Ishikawa (cell line): ENCODE results near the gene PCBD2.

Source experiments
- CEBPB ChIP-seq: IDR thresholded peaks from 2 replicates; pipeline ENCODE4 v1.6.1; 2012
- CREB1 ChIP-seq: IDR thresholded peaks from 2 replicates; pipeline ENCODE4 v1.6.1; 2012; ENCODE audit warnings: low read depth
- EGR1 ChIP-seq: IDR thresholded peaks from 2 replicates; pipeline ENCODE4 v1.6.1; 2012
- EP300 ChIP-seq: IDR thresholded peaks from 2 replicates; pipeline ENCODE4 v1.6.1; 2012; ENCODE audit warnings: borderline replicate concordance
- FOXM1 ChIP-seq: IDR thresholded peaks from 2 replicates; pipeline ENCODE4 v1.6.1; 2012; ENCODE audit warnings: low read depth, borderline replicate concordance
- MAX ChIP-seq: IDR thresholded peaks from 2 replicates; pipeline ENCODE4 v1.6.1; 2012
- NFIC ChIP-seq: IDR thresholded peaks from 2 replicates; pipeline ENCODE4 v1.6.1; 2012
- RAD21 ChIP-seq: IDR thresholded peaks from 2 replicates; pipeline ENCODE4 v1.6.1; 2012; ENCODE audit warnings: low read depth
- REST ChIP-seq: IDR thresholded peaks from 2 replicates; pipeline ENCODE4 v1.6.1; 2012; ENCODE audit warnings: low read depth, mild to moderate bottlenecking
- TAF1 ChIP-seq: IDR thresholded peaks from 2 replicates; pipeline ENCODE4 v1.6.1; 2012; ENCODE audit warnings: low read depth, mild to moderate bottlenecking
- TCF12 ChIP-seq: IDR thresholded peaks from 2 replicates; pipeline ENCODE4 v1.6.1; 2012; ENCODE audit warnings: low read depth
- TEAD4 ChIP-seq: IDR thresholded peaks from 2 replicates; pipeline ENCODE4 v1.6.1; 2012
- USF1 ChIP-seq: IDR thresholded peaks from 2 replicates; pipeline ENCODE4 v1.6.1; 2012
- YY1 ChIP-seq: IDR thresholded peaks from 2 replicates; pipeline ENCODE4 v1.6.1; 2012; ENCODE audit warnings: low read depth
- ZBTB7A ChIP-seq: IDR thresholded peaks from 2 replicates; pipeline ENCODE4 v1.6.1; 2012; ENCODE audit warnings: low read depth

PCBD2 gene

DNA sequence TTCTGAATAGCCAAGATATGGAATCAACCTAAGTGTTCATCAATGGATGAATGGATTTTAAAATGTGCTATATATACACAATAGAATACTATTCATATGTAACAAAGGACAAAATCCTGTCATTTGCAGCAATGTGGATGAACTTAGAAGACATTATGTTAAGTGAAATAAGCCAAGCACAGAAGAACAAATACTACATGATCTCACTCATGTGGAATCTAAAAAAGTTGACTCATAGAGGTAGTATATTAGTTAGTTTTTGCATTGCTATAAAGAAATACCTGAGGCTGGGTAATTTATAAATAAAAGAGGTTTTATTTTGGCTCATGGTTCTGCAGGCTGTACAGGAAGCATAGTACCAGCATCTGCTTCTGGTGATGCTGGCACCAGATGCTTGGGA lies 70.9 kb downstream of the PCBD2 start:
- TF ChIP-seq FOXM1 (no peak), CREB1 (no peak), USF1 (no peak), EGR1 (no peak), EP300 (no peak), CEBPB (no peak), TAF1 (no peak), YY1 (no peak), RAD21 (no peak), NFIC (no peak)

GRCh38 chr5:134976841-134977240 lies 71.9 kb downstream of the PCBD2 start:
- TF ChIP-seq TCF12, result no peak
- TF ChIP-seq YY1, result no peak
- no peak for TF ChIP-seq TEAD4
- no peak for TF ChIP-seq EGR1
- TF ChIP-seq RAD21, result no peak
- TF ChIP-seq EP300, result no peak

- TF ChIP-seq TAF1 (no peak), TCF12 (no peak), NFIC (no peak), YY1 (no peak), CREB1 (no peak), RAD21 (no peak), REST (no peak), TEAD4 (no peak), MAX (no peak), USF1 (no peak), FOXM1 (no peak)
Observed at GRCh38 chr5:134979416-134979815, 74.5 kb downstream of the PCBD2 start.

GRCh38 chr5:134982230-134982629 lies 77.3 kb downstream of the PCBD2 start:
- no peak for TF ChIP-seq EP300
- TF ChIP-seq CEBPB, result no peak
- TF ChIP-seq EGR1, result no peak
- no peak for TF ChIP-seq MAX
- no peak for TF ChIP-seq TCF12
- TF ChIP-seq NFIC, result no peak
- no peak for TF ChIP-seq ZBTB7A
- no peak for TF ChIP-seq CREB1
- TF ChIP-seq FOXM1, result no peak
- no peak for TF ChIP-seq RAD21
- no peak for TF ChIP-seq USF1
- no peak for TF ChIP-seq TEAD4
- TF ChIP-seq TAF1, result no peak
- no peak for TF ChIP-seq YY1
- TF ChIP-seq REST, result no peak

DNA sequence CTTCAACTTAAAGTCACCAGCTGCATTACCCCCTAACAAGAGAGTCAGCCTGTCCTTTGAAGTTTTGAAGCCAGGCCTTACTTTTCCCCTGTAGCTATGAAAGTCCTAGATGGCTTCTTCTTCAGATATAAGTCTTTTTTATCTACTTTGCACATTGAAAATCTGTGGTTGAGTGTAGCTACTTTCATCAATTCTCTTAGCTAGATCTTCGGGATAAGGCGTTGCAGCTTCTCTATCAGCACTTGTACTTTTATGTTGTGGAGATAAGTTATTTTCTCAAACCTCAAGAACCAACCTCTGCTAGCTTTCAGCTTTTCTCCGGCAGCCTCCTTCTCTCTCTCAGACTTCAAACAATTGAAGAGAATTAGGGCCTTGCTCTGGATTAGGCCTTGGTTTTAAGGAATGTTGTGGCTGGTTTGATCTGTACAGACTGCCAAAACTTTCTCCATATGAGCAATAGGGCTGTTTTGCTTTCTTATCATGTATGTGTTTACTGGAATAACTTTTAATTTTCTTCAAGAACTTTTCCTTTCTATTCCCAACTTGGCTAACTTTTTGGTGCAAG lies 84.4 kb downstream of the PCBD2 start:
- TF ChIP-seq CEBPB (no peak), USF1 (no peak), TCF12 (no peak), TEAD4 (no peak), ZBTB7A (no peak), TAF1 (no peak), REST (no peak), CREB1 (no peak), EGR1 (no peak), RAD21 (no peak), MAX (no peak), NFIC (no peak), EP300 (no peak), FOXM1 (no peak), YY1 (no peak)
